PC-9 (cell line): ENCODE measurements around the gene SNX9.

ENCODE experiments used
- CTCF ChIP-seq: fragments of 200-600 bp; sonication (generic); conservative IDR thresholded peaks from 2 replicates; pipeline ENCODE4 v1.6.1; 2017; ENCODE audit warnings: mixed run types, antibody characterized with exemption, mild to moderate bottlenecking, moderate library complexity
- EZH2 ChIP-seq: fragments of 200-600 bp; sonication (generic); IDR thresholded peaks from 2 replicates; pipeline ENCODE4 v1.8.0; 2017; ENCODE audit warnings: antibody characterized with exemption, low read depth

- TF ChIP-seq CTCF, result no peak
- TF ChIP-seq EZH2, result no peak
These were observed 38.1 kb downstream of the SNX9 start for GRCh38 chr6:157861184-157861583.
